Fibroblast of upper back skin (primary cell): ENCODE measurements around the gene CNDP2.
"Not testable (repeated sequence)": the region's sequence is repeated elsewhere in the genome, so short reads cannot be mapped to it uniquely, and the experiment has no call there.

Source experiments
- DNase-seq: peaks from one replicate; pipeline ENCODE4 v3.0.0-alpha.2; 2013

The CNDP2 gene

DNA sequence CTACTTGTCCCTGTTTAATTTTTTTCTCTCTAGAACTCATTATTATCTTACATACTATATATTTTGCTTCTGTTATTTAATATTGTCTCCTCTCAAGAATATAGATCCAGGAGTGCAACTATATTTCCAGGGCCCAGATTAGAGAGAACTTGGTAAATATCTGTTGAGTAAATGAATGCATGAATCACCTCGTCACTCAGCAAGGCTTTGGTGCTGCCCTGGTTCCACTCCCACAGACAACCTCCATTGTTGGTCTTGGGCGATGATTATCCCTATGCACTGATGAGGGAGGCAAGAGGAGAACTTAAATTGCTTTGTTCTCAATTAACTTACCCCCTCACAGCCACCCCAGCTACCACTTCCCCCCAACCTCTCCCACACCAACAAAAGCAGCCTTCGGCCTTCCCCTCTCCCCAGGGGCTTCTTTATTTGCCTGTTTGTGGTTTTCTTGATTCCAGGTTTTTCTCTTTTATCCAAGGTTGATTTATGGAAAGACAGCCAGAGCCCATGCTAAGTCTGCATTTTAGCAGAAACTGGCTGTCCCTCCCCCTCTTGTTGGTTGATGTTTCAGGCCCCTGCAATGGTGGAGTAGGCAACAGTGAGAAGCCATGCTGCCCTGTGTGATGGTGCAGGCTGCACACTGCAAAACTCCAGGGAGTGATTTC, 22.1 kb upstream of the CNDP2 start:
- no peak for DNase-seq

DNA sequence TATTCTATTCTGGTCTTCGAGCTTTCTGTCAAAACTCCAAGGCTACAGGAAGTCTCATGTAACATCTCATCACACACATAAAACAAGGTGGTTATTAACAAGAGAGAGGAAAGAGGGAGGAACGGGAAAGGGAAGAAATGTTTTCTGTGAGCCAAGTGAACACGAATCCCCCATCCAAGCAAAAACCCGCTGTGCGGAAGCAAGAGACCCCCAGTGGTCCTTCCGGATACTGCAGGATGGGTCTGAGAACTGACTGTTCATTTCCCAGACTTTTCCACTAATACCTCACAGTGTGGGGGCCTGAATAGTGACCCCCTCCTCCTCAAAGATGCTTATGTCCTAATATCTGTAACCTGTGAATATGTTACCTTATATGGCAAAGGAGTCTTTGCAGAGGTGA, 20.0 kb upstream of the CNDP2 start:
- peak; percentile 25 for DNase-seq

DNA sequence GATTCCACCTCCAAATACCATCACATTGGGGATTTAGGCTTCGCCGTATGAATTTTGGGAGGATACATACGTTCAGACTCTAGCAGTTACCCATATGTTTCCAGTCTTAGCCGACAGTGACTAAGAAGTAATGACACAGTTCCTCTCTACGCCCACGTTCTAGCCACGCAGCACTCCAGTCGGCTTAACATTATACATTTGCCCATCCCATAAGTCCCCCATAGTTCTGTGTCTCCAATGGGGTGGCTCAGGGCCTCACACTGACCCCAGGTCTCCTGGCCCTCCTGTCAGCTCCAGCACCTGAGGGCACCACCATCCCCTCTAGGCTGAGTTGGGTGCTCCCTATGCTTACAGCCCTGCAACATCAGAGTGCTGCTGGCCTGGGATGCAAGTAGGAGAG, 18.4 kb upstream of the CNDP2 start:
- no peak for DNase-seq

DNA sequence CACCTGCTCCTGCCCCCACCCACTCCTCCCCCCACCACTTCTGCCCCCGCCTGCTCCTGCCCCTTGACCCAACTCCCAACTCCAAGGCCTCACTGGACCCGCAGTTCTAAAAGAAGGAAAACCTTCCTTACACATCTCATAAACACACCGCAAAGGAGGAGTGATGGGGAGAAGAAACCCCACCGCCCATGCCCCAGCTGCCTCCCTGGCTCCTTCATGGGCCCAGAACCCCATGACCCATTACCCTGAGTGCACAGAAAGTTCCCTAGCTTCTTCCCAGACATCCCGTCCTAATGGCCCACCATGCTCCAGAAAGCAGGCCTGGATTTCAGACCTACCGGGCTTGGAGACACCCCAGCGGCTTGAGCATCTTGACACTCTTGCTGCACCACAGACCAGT, 17.8 kb upstream of the CNDP2 start:
- DNase-seq, result no peak

DNA sequence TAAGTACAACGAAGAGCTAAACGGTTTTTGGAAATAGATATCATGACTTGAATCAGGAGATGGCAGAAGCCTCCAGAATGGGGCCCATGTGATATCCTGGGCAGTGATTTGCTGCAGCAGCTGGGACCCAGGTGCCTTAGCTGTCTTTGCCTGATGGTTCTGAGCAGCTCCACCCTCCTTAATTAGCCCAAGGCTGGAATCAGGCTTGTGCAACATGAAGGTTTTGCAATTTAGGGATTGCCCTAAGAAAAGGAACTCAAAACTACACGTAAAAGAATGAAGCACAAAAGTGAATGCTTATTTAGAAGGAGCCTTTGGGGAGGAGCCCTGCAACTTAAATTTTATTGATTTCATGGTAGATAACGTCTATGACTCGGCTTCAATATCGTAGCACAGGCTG, 17.3 kb upstream of the CNDP2 start:
- DNase-seq, result no peak

DNA sequence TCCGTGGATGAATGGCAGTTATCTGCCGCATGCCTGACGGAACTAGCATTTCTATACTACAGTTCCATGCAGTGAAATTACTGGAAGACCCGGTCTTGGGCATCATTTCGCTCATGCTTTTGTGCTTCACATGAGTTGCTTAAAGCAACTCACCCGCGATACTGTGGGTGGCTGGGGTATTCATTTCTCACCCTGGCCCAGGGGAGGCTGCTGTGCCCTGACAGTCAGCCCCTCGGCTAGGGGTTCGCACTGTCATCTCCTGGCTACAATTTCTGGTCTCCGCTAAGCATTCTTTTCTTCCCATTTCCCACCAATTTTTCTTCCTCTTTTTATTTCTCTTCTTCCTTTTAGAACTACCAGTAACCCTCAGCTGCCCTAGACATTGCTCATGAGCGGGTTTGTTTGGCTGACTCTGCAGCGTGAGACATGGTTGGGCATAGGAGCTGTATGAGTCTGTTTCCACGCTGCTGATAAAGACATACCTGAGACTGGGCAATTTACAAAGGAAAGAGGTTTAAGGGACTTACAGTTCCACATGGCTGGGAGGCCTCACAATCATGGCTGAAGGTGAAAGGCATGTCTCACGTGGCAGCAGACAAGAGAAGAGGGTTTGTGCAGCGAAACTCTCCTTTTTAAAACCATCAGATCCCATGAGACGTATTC, 16.5 kb upstream of the CNDP2 start:
- no peak for DNase-seq

DNA sequence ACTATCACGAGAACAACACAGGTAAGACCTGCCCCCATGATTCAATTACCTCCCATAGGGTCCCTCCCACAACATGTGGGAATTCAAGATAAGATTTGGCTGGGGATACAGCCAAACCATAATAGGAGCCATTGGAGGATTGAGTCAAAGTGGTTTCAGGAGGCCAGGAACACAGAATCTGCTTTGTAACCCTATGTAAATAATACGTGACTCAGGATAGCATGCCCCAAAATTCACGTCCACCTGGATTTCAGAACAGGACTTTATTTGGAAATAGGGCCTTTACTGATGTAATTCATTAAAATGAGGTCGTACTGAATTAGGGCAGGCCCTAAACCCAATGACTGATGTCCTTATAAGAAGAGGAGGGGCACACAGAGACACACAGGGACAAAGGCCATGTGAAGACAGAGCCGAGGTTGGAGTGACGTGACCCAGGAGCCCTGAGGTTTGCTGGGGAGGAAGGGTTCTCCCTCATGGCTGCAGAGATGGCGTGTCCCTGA, 16.0 kb upstream of the CNDP2 start:
- no peak for DNase-seq

DNA sequence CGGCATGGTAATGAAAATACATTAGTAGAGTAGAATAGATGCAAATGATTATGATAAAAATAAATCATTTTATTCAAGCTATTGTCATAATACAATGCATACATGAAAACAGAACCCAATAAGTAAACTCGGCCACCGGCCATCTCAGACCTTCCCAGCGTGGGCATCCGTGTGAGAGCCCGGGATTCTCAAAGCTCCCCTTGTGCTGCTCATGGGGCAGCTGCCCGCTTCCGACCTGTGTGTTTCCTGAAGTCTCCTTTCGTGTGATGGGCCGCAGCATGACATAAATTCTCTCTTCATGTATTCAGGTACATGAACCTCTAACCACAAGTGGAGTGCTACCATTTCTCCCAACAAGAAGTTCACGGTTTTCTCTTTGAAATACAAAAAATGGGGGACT, 13.5 kb upstream of the CNDP2 start:
- no peak for DNase-seq

DNA sequence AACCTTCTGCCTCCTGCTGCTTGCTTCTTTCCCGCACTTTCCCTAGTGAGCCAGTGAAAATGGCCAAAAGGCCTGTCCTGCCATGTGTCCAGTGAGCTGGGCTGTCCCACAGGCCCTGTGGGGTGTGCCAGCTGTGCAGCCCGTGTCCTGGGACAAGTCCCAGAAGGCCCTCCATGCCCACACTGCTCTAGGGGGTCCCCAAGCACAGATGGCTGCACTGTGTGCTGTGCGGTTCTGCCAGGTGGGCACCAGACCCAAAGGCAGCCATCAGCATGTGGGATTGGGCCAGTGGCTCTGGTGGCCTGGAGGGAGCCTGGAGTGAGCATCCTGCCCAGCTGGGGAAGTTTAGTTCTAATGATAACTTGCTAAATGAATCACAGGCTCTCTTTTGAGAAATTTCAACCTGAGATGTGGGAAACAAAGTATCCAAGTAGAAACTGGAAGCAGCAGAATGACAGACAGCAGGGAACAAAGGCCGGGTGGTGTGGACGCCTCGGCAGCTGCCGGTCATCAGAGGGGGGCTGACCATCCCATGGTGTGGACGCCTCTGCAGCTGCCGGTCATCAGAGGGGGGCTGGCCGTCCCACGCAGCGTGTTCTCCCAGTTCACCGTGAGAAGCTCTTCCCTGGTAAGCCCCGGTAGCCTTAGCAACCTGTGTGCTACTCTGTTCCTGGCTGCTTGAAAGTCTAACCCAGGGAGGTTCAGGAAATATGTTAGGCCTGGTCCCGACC, 9.9 kb upstream of the CNDP2 start:
- no peak for DNase-seq

DNA sequence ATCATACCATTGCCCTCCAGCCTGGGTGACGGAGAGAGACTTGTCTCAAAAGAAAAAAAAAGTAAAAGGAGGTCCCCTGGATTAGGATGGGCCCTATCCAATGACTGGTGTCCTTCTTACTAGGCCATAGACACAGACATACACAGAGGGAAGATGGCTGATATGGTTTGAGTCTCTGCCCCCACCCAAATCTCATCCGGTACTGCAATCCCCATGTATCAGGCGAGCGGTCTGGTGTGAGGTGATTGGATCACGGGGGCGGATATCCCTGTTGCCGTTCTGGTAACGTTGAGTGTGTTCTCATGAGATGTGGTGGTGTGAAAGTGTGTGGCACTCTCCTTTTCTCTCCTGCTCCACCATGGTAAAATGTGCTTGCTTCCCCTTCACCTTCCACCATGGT, 7.8 kb upstream of the CNDP2 start:
- DNase-seq, result no peak

DNA sequence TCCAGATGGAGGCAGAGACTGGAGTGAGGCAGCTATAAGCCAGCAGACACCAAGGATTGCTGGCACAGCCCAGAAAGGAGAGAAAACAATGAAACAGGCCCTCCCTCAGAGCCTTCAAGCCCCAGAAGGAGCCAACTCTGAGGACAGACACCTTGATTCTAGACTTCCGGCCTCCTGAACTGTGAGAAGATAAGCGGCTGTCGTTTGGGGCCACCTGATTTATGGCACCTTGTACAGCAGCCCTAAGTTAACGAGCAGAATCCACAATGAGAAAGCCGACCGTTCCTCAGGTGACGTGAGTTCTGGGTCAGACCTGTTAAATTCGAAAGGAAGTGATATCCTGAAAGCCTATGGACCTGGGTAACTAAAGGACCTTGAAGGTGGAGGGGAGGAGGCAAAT, 7.3 kb upstream of the CNDP2 start:
- DNase-seq, result no peak

DNA sequence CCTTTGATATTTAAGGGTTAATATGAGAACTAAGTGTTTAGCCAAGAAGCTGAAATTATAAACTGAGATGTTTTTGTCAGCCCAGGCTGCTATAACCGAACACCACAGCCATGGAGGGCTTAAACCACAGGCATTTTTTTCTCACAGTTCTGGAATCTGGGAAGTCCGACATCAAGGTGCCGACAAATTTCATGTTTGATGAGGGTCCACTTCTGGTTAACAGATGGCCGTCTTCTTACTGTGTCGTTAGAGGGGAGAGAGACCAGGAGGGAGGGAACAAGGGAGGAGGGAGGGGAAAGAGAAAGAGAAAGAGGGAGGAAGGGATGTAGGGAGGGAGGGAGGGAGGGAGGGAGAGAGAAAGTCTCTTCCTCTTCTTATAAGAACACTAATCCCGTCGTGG, 6.5 kb upstream of the CNDP2 start:
- peak; percentile 96 for DNase-seq

DNA sequence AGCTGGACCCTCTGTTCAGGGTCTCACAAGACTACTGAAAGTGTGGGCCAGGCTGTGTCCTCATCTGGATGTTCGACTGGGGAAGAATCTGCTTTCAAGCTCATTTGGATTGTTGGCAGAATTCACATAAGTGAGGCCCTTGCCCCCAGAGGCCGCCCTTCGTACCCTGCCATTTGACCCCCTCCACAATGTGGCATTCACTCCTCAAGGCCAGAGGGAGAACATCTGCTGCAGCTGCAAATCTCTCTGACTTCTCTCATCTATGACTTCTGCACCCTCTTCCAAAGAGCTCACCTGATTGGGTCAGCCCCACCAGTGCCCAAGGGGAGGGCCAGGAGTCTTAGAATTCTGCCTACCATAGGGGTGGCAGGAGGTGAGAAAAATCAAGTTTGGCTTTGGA, 3.9 kb upstream of the CNDP2 start:
- no peak for DNase-seq

DNA sequence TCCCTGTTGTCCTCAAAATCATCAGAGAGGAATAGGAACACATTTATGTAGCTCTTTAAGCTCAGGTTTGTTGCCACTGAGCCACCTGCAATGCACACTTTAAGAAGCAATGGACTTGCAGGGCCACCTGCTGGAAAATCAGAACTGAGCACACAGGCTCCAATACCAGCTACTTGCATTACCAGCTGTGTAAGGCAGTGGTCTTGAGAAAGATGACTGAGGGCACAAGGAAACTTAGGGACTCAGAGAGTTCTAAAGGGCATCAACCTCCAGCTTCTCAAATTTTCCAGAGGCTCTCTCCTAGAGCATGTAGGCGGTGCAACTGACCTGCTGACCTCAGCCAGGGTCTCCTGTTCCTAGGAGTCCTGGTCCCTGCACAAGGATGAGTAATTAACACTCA, 2.5 kb upstream of the CNDP2 start:
- DNase-seq, result peak; percentile 61

DNA sequence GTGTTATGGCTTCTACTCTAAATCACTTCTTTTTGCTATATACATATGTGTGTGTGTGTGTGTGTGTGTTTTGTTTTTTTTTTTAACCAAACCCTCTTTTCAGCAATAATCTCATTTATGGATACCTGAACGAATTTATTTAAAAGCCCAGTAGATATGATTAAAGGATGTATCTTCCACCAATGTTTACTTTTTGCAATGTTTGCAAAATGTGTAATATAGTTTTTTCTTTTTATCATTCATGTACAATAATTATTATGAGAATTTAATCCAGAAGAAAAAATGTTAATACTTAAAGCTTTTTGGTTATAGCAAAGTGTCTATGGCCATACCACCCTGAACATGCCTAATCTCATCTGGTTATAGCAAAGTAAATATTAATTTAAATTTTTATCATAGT, 1.6 kb upstream of the CNDP2 start:
- DNase-seq, result no peak

DNA sequence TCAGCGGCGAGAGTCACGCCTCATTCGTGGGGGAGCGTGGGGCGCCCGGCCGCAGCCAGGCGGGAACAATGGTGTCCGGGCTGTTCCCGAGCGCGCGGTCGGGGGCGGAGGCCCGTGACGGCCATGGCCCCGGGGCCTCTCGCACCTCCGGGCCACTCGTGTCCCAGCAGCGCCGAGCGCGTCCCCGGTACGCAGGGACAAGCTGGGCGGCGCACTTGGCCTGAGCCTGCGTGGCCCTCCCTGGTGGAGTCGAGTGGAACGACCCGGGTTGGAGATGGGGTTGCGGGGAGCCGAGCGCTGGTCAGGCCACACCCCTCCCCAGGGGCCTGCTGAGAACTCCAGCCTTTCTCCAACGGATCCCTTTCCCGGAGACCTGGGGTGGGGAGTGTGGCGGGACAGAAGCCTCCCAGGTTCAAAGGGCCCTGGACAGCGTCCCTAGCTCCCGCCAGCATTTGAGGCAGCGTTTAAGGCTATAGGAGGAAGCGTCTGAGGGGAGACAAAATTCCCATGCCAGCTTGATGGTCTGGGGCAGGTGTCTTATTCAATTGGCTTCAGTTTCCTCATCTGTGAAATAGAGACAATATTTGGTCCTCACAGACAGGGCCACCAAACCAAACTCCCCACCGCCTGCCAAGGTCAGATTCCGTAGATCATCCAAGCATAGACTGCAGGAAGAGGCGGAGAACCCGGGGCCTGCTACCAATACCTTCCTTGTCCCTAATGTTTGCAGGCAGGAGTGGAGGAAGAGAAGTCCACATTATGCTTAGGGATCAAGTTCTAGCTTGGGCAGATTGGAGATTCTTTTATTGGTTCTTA, 553 bp downstream of the CNDP2 start:
- peak; percentile 33 for DNase-seq

DNA sequence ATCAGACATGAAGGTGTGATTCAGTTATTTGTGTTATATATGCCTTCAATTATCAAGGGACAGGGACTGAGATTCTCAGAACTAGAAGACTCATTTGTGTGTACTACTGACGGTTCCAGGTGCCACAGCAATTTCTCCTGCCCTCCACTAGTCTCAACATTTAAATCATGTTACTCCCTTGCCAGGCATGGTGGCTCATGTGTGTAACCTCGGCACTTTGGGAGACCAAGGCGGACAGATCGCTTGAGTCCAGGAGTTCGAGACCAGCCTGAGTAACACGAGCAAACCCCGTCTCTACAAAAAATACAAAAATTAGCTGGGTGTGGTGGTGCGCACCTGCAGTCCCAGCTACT, 1.1 kb downstream of the CNDP2 start:
- DNase-seq, result no peak

DNA sequence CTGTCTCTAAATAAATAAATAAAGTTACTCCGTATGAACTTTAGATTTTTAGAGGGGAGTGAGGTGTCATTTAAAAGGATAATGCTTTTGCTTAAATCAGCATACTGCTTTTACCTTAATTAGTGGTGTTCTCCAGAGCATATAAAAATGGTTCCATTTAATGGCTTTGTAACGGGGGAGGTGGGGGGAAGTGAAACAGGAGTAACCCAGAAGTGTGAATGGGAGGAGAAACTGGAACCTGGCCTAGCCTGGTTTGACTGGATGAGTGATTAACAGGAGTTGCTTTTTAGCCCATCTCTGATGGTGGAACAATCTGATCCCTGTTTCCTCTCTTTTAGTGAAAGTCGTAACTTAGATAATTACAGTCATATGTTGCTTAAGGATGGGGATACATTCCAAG, 1.6 kb downstream of the CNDP2 start:
- DNase-seq, result no peak

DNA sequence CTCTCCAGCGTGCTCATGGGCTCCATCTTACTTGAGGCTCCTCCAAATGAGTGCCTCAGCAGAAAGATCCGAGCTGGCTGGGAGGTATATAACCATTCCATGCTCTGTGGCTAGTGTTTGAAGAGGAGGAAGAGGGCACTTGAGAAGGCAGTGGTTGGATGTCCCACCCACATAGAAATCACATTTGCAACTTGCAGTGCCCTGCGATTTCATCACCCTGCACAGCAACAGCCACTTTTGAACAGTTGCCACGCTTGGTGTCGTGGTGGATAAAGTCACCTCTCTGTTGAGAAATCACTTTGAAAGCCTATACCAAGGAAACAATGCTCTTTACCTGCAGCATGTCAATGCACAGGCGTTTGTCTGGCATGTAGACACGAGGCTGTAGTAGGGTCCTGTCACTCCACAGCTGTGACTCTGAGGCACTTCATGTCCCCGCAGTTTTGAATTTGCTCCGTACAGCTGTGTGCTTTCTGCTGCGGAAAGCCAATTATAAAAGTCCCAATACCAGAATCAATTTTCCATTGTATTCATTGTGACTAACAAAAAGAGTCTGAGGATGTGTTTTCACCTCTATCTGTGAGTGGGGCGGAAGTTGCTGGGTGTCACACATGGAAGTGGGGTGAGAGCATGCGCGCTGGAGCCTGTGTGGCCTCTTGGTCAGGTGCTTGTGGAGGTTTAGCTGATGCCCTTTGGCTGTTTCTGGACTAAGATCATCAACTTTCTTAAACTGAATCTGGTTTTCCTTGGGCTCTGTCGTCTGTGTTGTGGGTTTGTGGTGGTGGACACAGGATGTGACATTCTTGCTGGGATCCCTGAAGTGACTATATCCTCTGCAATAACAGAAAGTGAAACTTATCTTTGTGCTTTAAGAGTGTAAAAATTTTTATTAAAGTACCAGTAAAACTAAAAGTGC, 2.8 kb downstream of the CNDP2 start:
- DNase-seq, result no peak

DNA sequence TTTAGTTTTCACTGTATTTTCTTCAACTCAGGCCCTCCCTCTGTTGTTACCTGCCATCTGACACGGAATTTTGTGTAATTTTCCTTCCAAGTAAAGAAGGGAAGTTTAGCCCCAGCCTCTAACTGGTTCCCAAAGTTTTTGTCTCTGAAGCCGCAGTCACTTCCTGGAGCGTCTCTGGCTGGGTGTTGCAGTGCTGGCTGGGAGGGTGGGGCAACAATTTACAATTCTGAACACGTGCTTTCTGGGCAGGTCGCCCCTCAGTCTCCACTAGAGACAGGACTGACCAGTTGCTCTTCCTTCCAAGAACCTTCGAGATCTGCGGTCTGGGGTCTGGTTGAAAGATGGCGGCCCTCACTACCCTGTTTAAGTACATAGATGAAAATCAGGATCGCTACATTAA, 3.5 kb downstream of the CNDP2 start:
- no peak for DNase-seq

DNA sequence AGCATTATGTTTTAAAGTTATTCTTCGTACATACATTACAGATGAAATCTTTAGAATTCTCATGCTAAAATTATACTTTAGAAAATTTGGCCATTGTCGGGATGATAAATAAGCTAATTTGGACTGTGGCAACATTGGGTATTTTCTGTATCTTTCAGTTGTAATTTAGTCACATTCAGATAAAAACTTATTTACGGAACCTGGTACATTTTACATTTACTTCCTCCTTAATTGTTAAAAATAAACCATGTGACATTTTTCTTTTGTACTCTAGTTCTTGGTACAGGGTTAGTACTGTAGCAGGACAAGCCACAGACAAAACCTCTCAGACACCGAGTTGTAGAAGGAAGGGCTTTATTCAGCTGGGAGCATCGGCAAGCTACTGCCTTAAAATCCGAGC, 4.2 kb downstream of the CNDP2 start:
- DNase-seq, result no peak

DNA sequence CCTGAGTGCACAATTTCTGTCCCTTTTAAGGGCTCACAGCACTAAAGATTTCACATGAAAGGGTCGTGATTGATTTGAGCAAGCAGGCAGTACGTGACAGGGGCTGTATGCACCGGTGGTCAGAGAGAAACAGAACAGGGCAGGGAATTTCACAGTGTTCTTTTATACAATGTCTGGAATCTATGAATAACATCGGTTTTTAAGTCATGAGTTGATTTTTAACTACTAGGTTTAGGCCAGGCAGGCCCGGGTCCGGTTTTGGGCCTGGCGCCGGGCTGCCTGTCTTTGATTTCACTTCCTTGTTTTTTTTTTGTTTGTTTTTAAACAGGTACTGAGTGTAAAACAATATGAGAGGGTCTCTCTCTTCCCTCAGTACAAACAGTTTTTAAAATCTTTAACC, 4.6 kb downstream of the CNDP2 start:
- not testable (repeated sequence) for DNase-seq
